ENCODE data around the gene KHDRBS1. TPM values are rescaled to one million over a fixed set of nuclear protein-coding genes. Genes with fewer than 3 reads are reported as not detected.
A peak's percentile ranks its signal among the peaks of the same experiment; 100 is the strongest.

The KHDRBS1 gene
- polyA plus RNA-seq, 1 experiment, result 24.1 TPM

DNA sequence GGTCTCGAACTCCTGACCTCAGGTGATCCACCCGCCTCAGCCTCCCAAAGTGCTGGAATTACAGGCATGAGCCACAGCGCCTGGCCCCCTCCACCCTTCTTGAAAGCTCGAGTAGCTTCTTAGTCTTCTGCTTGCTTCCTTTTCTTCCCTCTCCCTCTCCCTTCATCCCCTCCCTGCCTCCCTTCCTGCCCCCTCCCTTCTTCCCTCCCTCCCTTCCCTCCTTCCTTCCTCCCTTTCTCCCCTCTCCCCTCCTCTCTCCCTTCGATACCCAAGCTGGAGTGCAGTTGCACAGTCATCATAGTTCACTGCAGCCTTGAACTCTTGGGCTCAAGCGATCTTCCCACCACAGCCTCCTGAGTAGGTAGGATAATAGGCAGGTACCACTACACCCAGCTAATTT lies 11.8 kb downstream of the KHDRBS1 start:
- POLR2A ChIA-PET, result no interaction called here
- no peak for DNase-seq (ENCODE audit: low read depth)
- TF ChIP-seq, protein P1, sequence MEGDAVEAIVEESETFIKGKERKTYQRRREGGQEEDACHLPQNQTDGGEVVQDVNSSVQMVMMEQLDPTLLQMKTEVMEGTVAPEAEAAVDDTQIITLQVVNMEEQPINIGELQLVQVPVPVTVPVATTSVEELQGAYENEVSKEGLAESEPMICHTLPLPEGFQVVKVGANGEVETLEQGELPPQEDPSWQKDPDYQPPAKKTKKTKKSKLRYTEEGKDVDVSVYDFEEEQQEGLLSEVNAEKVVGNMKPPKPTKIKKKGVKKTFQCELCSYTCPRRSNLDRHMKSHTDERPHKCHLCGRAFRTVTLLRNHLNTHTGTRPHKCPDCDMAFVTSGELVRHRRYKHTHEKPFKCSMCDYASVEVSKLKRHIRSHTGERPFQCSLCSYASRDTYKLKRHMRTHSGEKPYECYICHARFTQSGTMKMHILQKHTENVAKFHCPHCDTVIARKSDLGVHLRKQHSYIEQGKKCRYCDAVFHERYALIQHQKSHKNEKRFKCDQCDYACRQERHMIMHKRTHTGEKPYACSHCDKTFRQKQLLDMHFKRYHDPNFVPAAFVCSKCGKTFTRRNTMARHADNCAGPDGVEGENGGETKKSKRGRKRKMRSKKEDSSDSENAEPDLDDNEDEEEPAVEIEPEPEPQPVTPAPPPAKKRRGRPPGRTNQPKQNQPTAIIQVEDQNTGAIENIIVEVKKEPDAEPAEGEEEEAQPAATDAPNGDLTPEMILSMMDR (IDR thresholded peaks at IDR 0.05; ENCODE audit: insufficient read depth, low read depth, low read length), result no peak
- Histone ChIP-seq H3K4me3 (ENCODE audit: low read depth, low read length) (no peak overlapping the region), H3K27me3 (ENCODE audit: control insufficient read depth, insufficient read depth, low read length) (no peaks in the 10 kb centered on the region), H3K36me3 (ENCODE audit: control insufficient read depth, insufficient read depth, low read length) (no peaks in the 10 kb centered on the region; the same call in 1 of the 2 replicates)
- CTCF ChIA-PET, result interaction anchor here (1.1 kb wide), 1 partner anchor 22 kb away, joined by 4 read pairs; no protein-coding TSS in a partner anchor

DNA sequence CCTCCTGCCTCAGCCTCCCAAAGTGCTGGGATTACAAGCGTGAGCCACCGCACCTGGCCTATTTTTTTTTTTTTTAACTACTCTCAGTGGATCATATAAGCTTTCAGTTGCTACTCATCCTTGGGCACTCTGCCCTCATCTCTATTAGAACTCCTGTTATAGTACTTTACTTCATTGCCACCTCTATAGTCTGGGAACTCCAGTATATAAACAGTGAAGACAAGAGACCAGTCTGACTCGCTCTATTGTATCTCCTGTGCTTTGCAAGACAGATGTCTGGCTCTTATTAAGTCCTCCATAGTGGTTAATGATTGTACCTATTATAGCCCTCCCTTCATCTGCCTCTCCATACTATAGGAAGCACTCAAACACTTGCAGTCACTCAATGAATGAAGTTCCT lies 15.1 kb downstream of the KHDRBS1 start:
- H3K36me3 ChIP-seq (ENCODE audit: control insufficient read depth, insufficient read depth, low read length), result peaks cover 4% of the 10 kb centered on the region
- H3K4me3 ChIP-seq (ENCODE audit: low read depth, low read length), result no peak overlapping the region
- H3K27me3 ChIP-seq (ENCODE audit: control insufficient read depth, insufficient read depth, low read length), result no peaks in the 10 kb centered on the region
- ChIA-PET CTCF (no interaction called here), POLR2A (no interaction called here)
- DNase-seq (ENCODE audit: low read depth), result no peak
- TF ChIP-seq, protein P1 (IDR thresholded peaks at IDR 0.05; ENCODE audit: insufficient read depth, low read depth, low read length), result no peak

DNA sequence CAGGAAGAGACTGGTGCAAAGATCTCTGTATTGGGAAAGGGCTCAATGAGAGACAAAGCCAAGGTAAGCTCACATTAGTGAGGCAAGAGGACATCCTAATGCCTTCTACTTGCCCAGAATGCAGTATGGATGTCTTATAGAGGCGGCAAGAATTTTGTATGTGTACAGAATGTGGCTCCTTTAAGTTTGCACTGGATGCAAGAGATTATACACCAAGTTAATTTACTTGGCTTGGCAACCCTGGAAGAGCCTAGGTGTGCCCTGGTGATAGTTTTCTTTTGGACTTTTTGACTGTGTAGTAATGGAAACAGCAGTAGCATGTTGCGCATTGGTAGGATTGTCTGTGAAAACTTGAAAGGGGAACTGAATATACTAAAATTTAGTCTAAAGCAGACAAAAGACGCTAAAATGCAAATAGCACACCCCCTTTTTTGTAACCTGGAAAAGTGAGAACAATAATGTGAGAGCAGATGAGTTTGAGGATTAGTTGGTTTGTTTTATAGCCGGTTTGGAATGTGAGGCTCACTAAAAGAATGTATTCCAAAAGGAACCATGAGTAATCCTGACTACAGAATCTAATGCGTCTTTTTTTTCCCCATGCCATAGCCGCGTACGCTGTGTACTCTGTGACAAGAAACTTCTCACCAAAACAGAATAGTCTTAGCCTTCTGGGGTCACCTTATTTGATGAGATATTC lies 18.1 kb downstream of the KHDRBS1 start:
- peak; percentile 58 for DNase-seq (ENCODE audit: low read depth)
- Histone ChIP-seq H3K4me3 (ENCODE audit: low read depth, low read length) (no peak overlapping the region), H3K36me3 (ENCODE audit: control insufficient read depth, insufficient read depth, low read length) (peaks cover 7% of the 10 kb centered on the region), H3K27me3 (ENCODE audit: control insufficient read depth, insufficient read depth, low read length) (no peaks in the 10 kb centered on the region)
- ChIA-PET POLR2A (interaction anchor here (0.5 kb wide), 1 partner anchor 8 kb away, joined by 8 read pairs; no protein-coding TSS in a partner anchor), CTCF (interaction anchor here (1.2 kb wide), 1 partner anchor 16 kb away, joined by 3 read pairs; no protein-coding TSS in a partner anchor)
- TF ChIP-seq, protein P1 (IDR thresholded peaks at IDR 0.05; ENCODE audit: insufficient read depth, low read depth, low read length), result no peak

DNA sequence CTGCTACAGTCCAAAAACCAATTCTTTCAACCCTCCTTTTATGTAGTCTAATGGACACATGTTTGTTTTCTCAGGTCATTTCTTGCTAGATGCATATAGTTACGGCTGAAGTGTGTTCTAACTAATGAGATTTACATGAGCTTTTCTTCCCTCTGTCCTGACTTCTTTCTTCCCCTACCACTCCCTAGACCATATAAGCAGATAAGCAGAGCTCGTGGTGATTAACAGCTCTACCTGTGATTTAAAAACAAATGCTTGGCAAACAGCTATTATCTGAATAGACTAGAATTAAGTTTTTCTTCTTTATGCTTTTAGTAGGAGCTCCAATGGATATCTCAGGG lies 18.6 kb downstream of the KHDRBS1 start:
- no peak overlapping the region for H3K4me3 ChIP-seq (ENCODE audit: low read depth, low read length)
- H3K36me3 ChIP-seq (ENCODE audit: control insufficient read depth, insufficient read depth, low read length), result peaks cover 7% of the 10 kb centered on the region
- POLR2A ChIA-PET, result interaction anchor here (0.5 kb wide), 1 partner anchor 8 kb away, joined by 8 read pairs; no protein-coding TSS in a partner anchor
- TF ChIP-seq, protein P1 (IDR thresholded peaks at IDR 0.05; ENCODE audit: insufficient read depth, low read depth, low read length), result no peak
- CTCF ChIA-PET, result no interaction called here
- no peak for DNase-seq (ENCODE audit: low read depth)
- no peaks in the 10 kb centered on the region for H3K27me3 ChIP-seq (ENCODE audit: control insufficient read depth, insufficient read depth, low read length)

DNA sequence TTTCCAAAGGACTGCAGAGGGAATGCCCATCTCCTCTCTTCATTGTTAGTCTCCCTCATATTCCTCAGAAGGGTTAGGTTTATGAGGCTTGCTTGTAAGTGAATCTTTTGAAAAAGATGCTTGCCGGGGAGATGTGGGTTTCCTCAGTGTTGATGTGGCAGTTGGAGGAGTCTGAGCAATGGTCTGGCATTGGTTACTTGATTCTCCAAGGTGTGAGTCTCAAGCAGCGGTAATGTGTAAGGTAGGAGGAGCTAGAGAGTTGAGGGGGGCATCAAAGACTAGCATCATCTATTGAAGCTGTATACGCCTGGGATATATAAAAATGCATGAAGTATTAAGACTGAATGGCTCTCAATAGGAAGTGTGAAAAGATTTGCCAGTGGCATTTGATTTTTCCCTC lies 21.5 kb downstream of the KHDRBS1 start:
- TF ChIP-seq, protein P1 (IDR thresholded peaks at IDR 0.05; ENCODE audit: insufficient read depth, low read depth, low read length), result no peak
- CTCF ChIA-PET, result no interaction called here
- POLR2A ChIA-PET, result no interaction called here
- Histone ChIP-seq H3K4me3 (ENCODE audit: low read depth, low read length) (no peak overlapping the region), H3K36me3 (ENCODE audit: control insufficient read depth, insufficient read depth, low read length) (peaks cover 18% of the 10 kb centered on the region), H3K27me3 (ENCODE audit: control insufficient read depth, insufficient read depth, low read length) (no peaks in the 10 kb centered on the region)
- no peak for DNase-seq (ENCODE audit: low read depth)

All from BJ (cell line).